GM12892 (cell line): Measurements from ENCODE around the gene FNDC3A.
A peak's percentile ranks its signal among the peaks of the same experiment; 100 is the strongest.
"Not testable (repeated sequence)": the region's sequence is repeated elsewhere in the genome, so short reads cannot be mapped to it uniquely, and the experiment has no call there.

Experiments
- DNase-seq: peaks from one replicate; pipeline ENCODE4 v3.0.0; 2011; ENCODE audit not compliant: insufficient read length
- FAIRE-seq: peaks from 2 replicates; lab custom pipeline; 2011; peaks lifted over from hg19 to GRCh38; lab: Jason Lieb, UNC
- POLR2A ChIP-seq: IDR thresholded peaks from 2 replicates; pipeline ENCODE4 v1.6.1; 2011; ENCODE audit warnings: low read depth, low read length, control low read depth
- POLR2AphosphoS5 ChIP-seq: IDR thresholded peaks from 2 replicates; pipeline ENCODE4 v1.6.1; 2011; ENCODE audit warnings: low read depth, low read length, control low read depth
- TAF1 ChIP-seq: IDR thresholded peaks from 2 replicates; pipeline ENCODE4 v1.6.1; 2011; ENCODE audit warnings: low read depth, mild to moderate bottlenecking, control low read depth, low read length, borderline replicate concordance

Gene FNDC3A

GRCh38 chr13:49063497-49063896, 87.8 kb downstream of the FNDC3A start:
- no peak for FAIRE-seq
- no peak for DNase-seq
- TF ChIP-seq POLR2AphosphoS5, result no peak
- no peak for TF ChIP-seq POLR2A
- TF ChIP-seq TAF1, result no peak

- DNase-seq (no peak), FAIRE-seq (peak; percentile 58)
- TF ChIP-seq TAF1 (no peak), POLR2A (no peak), POLR2AphosphoS5 (no peak)
Measured at GRCh38 chr13:49064476-49064875, 88.8 kb downstream of the FNDC3A start.

DNA sequence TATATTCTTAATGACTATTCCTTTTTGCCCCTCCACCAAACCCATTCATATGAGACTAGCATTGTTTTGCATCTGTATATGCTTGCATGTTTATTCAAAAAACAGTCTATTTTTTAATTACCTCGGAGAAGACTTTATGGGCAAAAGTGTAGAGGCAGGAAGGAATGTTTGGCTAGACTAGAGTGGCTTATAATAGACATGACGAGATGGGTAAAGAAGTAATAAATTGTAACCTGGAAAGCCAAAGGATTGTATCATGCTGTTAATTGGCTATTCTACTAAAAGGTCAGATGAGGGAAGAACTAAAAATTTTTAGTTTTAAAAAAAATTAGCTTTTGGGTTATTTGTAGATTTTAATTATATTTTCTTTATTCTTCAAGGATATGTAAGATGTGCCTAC, 91.1 kb downstream of the FNDC3A start:
- FAIRE-seq (no peak), DNase-seq (no peak)
- TF ChIP-seq POLR2A (no peak), TAF1 (no peak), POLR2AphosphoS5 (no peak)

DNA sequence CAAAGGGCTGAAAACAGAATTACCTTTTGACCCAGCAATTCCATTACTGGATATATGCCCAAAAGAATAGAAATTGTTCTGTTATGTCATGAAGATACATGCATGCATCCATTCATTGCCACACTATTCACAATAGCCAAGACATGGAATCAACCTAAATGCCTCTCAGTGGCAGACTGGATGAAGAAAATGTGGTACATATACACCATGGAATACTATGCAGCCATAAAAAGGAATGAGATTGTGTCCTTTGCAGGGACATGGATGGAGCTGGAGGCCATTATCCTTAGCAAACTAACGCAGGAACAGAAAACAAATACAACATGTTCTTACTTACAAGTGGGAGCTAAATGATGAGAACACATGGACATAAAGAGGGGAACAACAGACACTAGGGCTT, 92.8 kb downstream of the FNDC3A start:
- DNase-seq, result not testable (repeated sequence)
- peak; percentile 90 for FAIRE-seq

- not testable (repeated sequence) for FAIRE-seq, DNase-seq
Measured at GRCh38 chr13:49070021-49070420, 94.3 kb downstream of the FNDC3A start.

GRCh38 chr13:49071341-49071937, 95.7 kb downstream of the FNDC3A start:
- TF ChIP-seq POLR2AphosphoS5 (no peak), TAF1 (no peak), POLR2A (no peak)
- DNase-seq (no peak), FAIRE-seq (no peak)

DNA sequence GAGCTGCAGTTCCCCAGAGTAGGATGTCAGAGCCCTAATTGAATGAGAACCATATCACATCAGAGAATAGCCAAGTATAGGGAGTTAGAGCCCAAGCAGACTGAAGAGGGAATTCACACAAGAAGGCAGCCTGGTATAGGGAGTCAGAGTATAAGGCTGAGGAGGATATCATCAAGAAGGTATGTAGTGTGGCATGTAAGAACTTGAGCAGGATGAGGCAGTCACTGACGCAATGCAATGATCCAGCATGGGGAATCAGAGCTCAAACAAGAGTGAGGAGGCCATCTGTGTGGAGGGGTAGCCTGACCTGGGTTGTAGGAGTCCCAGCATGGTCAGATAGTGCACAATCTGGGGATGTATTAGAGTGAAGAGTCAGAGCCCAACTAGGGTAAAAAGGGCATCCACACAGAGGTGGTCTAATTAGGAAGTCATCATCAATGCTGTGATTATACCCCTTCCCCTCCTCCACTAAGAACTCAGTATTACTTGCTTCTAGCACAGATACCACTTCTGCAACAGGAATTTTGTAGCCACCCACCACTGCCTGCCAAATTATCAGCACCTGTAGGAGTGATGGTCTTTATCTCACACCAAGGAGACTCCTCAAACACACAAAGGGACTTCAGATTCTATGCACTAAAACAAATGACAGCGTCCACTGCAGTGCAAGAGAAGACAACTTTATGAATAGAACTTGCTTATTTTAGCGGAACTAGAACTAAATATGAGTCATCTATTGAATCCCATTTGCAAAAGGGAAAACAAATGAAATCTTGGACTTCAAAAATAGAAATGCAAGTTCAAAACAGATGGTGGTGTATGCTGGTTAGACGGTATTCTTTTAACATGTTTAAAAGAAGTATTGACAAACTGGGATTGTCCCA, 107.2 kb downstream of the FNDC3A start:
- FAIRE-seq, result peak; percentile 66
- no peak for DNase-seq
- peak; percentile 37; the same call in 1 of the 2 replicates for TF ChIP-seq POLR2AphosphoS5
- TF ChIP-seq TAF1, result no peak
- no peak for TF ChIP-seq POLR2A

GRCh38 chr13:49084961-49085360, 109.2 kb downstream of the FNDC3A start:
- no peak for TF ChIP-seq POLR2AphosphoS5
- no peak for TF ChIP-seq TAF1
- no peak for TF ChIP-seq POLR2A
- FAIRE-seq (no peak), DNase-seq (no peak)

- FAIRE-seq, result no peak
- DNase-seq, result no peak
- TF ChIP-seq TAF1, result no peak
- TF ChIP-seq POLR2AphosphoS5, result no peak
- no peak for TF ChIP-seq POLR2A
Measured at GRCh38 chr13:49086722-49087121, 111.0 kb downstream of the FNDC3A start.

GRCh38 chr13:49093376-49093775, 117.7 kb downstream of the FNDC3A start:
- DNase-seq (no peak), FAIRE-seq (no peak)
- TF ChIP-seq POLR2A, result no peak
- TF ChIP-seq POLR2AphosphoS5, result no peak
- no peak for TF ChIP-seq TAF1

- FAIRE-seq (no peak), DNase-seq (no peak)
- no peak for TF ChIP-seq TAF1
- TF ChIP-seq POLR2AphosphoS5, result no peak
- TF ChIP-seq POLR2A, result no peak
Measured at GRCh38 chr13:49097374-49097773, 121.7 kb downstream of the FNDC3A start.

DNA sequence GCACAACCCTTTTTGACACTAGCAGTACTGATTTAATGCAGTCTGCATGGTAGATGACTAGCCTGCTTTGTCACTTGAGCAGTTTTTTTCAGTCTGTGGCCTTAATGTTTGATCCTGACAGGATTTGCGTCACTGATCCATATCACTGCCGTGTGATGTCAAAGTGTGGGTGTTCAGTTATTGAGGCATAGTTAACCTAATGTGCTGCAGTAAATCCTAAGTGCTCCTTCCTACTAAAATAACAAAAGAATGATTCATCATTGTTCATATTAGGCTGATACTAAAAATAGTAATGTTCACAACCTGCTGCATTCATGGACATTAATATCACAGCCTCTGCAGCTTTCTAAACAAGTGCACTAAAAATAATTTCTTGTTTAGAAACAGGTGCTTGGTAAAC, 122.5 kb downstream of the FNDC3A start:
- TF ChIP-seq POLR2A (no peak), TAF1 (no peak), POLR2AphosphoS5 (no peak)
- DNase-seq, result no peak
- FAIRE-seq, result peak; percentile 84

- FAIRE-seq (no peak), DNase-seq (no peak)
- TF ChIP-seq POLR2AphosphoS5 (no peak), TAF1 (no peak), POLR2A (no peak)
Measured at GRCh38 chr13:49098771-49099512, 123.2 kb downstream of the FNDC3A start.
